Activated CD8-positive, alpha-beta memory T cell treated with anti-CD3 and anti-CD28 coated beads, Interleukin-2, amount 50 U/mL, for 24 hours (primary cell): Measurements from ENCODE around the gene SPINK14.

Experiments used
- DNase-seq: peaks from one replicate; pipeline ENCODE4 v3.0.0-alpha.2; 2020; ENCODE audit errors: extremely low read depth

Gene SPINK14

GRCh38 chr5:148201151-148201550, 32.8 kb downstream of the SPINK14 start:
- DNase-seq, result no peak

- DNase-seq, result no peak
Observed at GRCh38 chr5:148202531-148203203, 34.3 kb downstream of the SPINK14 start, which contains the start of gene SPINK6. TSS of gene SPINK6 (plus strand) at chr5:148203042. CDS start at chr5:148203097, 55 bp downstream.

DNA sequence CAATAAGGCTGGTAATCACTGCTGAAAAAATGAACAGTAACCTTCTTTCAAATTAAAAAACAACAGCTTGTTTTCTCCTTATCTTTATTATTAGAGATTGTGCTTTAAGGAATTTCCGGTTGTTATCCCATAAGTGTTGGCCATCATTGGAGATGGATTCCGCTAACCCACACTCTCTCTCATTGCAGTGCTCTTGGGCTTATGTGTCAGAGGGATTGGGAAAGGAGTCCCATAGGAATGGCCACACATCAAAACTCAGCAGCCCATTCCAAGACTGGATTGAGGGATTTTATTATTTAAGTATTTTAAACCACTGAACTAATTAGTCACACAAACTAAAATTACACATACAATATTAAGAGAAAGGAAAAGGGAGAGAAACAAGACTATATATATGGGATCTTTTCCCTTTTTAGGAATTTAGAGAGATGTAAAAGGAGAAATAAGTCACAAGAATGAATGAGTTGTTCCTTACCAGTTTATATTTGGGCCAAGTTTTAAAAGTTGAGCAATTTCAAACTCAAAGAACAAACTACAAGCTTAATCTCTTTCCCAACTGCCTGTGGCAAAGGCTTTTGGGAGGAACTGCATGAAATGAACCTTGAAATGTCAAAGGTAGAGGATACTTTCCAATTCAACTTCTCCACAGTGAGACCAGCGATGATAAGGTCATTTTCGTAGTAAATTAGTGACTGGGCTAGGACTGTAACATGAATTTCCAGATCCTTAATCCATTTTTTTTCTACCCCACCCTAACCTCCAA, 36.9 kb downstream of the SPINK14 start:
- no peak for DNase-seq

- no peak for DNase-seq
Observed at GRCh38 chr5:148205865-148206264, 37.5 kb downstream of the SPINK14 start.

DNA sequence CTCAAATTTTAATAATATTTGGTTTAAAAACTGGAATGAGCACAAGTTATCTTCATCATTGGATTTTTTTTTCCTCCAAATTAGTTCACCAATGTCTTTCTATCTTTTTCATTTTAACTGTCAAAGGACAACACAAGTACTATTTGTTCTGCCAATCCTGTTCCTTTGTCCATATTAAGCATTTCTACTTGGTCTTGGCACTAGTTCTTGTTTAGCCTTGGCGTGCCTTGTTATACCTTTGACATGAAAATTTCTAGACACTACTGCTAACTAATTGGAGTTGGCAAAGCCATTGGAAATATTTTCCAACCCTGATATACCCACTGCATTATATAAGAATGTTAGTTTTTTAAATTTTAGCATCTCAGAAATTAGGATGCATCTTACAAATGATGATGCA, 38.3 kb downstream of the SPINK14 start:
- DNase-seq, result no peak

GRCh38 chr5:148208226-148208625, 39.9 kb downstream of the SPINK14 start:
- DNase-seq, result no peak

GRCh38 chr5:148209151-148209770, 40.9 kb downstream of the SPINK14 start:
- no peak for DNase-seq

DNA sequence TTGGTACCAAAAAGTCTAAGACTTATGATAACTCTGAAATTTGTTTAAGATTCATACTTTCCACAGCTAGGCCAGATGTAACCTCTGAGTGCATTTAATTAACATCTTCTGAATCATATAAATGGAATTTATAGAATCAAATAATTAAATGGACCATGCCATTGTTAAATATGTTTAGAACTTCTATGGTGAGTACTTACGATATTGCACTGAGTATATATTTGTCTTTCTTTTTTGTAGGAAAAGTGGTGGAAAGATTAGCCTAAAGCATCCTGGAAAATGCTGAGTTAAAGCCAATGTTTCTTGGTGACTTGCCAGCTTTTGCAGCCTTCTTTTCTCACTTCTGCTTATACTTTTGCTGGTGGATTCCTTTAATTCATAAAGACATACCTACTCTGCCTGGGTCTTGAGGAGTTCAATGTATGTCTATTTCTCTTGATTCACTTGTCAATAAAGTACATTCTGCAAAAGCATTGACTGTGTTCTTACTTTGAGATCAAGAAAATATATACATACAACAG, 46.4 kb downstream of the SPINK14 start:
- DNase-seq, result no peak

- no peak for DNase-seq
Observed at GRCh38 chr5:148221508-148221907, 53.2 kb downstream of the SPINK14 start.

- DNase-seq, result no peak
Observed at GRCh38 chr5:148224117-148224742, 55.9 kb downstream of the SPINK14 start.
